H1 (cell line): Measurements from ENCODE around the gene LCMT1. TPM values are rescaled to one million over a fixed set of nuclear protein-coding genes. Genes with fewer than 3 reads are reported as not detected.

Experiments used
- CHD1 ChIP-seq: IDR thresholded peaks from 2 replicates; pipeline ENCODE4 v1.6.1; 2012; ENCODE audit warnings: low read depth, low read length, improper control_type of control experiment
- RBBP5 ChIP-seq: IDR thresholded peaks from 2 replicates; pipeline ENCODE4 v1.7.1; 2012; ENCODE audit warnings: low read depth, mild to moderate bottlenecking, inconsistent platforms, low read length, moderate library complexity, borderline replicate concordance
- polyA plus RNA-seq, 7 experiments: library from polyadenylated mRNA; depleted of rRNA in 3 of 7; stranded (reverse) in 5 of 7; unstranded in 2 of 7; fragments of >200 nt in 5 of 7; fragments of 200-250 nt in 2 of 7; gene quantifications; 1 replicate in 5 of 7; 2 replicates in 1 of 7; 4 replicates in 1 of 7; pipeline versions ENCODE4 v1.2.1 to v1.2.3, GENCODE V29; 2011 to 2013; ENCODE audit warnings: missing spikeins in 2 of 7, mixed read lengths in 2 of 7
- total RNA-seq: library from RNA; stranded (reverse); fragmentation: NEBNext Ultra II Directional; extraction: Animal tissue kit (Norgen Biotek cat#: 25700); gene quantifications from 2 replicates; pipeline ENCODE4 v1.2.1, GENCODE V29; 2021

Gene LCMT1
- total and polyA plus RNA-seq, 2 of the 8 experiments (the other 6 are each of a cell fraction or from before 2014, with no cell fraction given) = 61.0 to 80.8 TPM

DNA sequence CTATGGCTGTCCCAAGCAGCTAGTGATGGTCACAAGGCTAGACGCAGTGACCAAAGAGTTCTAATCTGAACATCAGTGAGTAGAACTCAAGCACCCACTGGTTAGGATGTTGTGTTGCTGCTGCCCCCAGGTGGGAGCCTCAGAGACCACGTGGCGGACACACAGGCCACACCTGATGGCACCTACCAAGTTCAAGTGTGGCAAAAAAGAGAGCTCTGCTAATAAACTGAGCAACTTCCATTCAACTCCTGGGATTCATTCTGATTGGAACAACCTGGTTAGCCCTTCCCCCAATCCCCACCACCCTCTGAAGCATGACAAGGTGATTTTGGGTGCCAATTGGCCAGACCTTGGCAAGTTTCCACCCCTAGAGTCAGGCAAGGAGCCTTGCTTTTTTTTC, 3.5 kb upstream of the LCMT1 start (continued):
- TF ChIP-seq RBBP5 = no peak
- no peak for TF ChIP-seq CHD1
